Sciatic nerve (tissue), 2 donors: ENCODE results near the gene KCNN4. TPM values are rescaled to one million over a fixed set of nuclear protein-coding genes. Genes with fewer than 3 reads are reported as not detected.

ENCODE experiments used
- ATAC-seq: fragments of 200-7000 bp; cut with Tn5 transposase; one replicate; pipeline ENCODE4 v1.9.1; 2020; ENCODE audit warnings: mild to moderate bottlenecking, moderate library complexity
- DNase-seq: peaks from one replicate; pipeline ENCODE4 v3.0.0-alpha.2; 2020; ENCODE audit warnings: low spot score
- intact Hi-C: fragments of 100-400 bp; cut with DNase I; formaldehyde crosslinking; loops from one replicate; pipeline ENCODE4 v1.14.2; 2022
- total RNA-seq: library from RNA; stranded (reverse); fragmentation: NEBNext Ultra II Directional; extraction: Animal tissue kit (Norgen Biotek cat#: 25700); gene quantifications from one replicate; pipeline ENCODE4 v1.2.1, GENCODE V29; 2021
- donor health status: DM: no; HTN: no; CAD: no.
- donor health status: DM: no; HTN: no; CAD: no.

Gene KCNN4
- total RNA-seq, 1 donor from 2014 or later, result 3.0 TPM

DNA sequence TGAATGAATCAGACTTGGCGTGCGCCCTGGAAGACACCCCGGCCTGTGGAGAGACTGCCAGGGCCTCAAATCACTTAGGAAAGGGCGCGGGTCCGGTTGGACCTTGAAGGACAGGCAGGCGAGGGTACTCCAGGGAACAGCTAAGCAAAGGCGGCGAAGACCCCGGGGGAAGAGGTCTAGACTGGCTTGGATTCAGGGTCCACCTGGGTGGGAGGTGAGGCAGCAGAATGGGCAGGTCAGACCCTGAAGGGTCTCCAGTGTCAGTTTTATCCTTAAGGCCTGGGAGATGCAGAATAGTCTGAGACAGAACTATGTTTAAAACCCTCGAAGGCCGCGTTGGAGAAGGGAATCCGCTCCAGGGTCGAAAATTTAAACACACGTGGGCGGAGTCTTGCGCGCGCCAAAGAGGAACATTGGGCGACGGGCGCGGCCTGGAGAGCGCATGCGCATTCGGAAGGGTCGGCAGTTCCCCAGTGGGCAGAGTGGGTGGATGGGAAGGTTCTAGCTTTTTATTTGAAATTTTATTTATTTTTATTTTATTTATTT lies 25.4 kb downstream of the KCNN4 start:
- peak; percentile 90 for DNase-seq
- intact Hi-C loops, result no loop called here
- peak; percentile 84 for ATAC-seq

DNA sequence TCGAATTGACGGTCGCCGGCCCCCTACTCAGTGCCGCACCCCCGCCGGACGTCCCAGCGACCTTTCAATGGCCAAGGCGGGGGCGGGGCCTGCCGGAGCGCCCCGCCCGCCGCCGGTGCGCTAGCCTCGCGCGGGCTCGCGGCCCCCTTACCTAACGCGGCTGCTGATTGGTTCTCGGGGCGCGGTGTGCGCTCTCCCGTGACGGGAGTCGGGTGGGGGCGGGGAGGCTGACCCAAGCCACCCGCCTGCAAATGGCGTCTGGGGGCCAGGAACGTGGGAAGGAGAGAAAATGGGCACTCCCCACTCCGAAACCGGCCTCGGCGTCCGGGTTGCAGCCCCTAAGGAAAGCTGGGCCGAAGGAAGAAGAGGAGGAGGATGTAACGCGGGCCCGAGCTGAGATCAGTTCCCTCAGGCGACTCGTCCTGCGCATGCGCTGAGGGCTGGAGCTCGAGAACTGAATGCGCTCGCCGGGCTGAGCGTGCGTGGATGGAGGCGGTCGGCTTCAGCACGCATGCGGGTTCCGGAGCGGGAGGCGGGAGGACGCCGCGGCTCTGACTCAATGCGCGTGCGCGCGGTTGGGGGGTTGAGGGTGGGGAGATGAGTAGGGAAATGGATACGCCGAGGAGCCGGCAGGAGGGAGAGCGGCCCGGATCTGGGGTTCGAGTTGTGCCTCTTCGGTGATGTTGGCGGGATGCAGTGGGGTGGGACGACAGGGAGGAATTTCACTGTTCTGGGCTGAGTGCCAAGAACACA lies 26.1 kb downstream of the KCNN4 start, which contains the start of gene SMG9:
Gene SMG9 (minus strand): TSS at position 460 of the 753 bp plus-strand sequence. CDS start 4,221 bp downstream, outside the sequence.
- peak; percentile 99 for DNase-seq
- peak; percentile 99 for ATAC-seq
- intact Hi-C loops, result no loop called here

DNA sequence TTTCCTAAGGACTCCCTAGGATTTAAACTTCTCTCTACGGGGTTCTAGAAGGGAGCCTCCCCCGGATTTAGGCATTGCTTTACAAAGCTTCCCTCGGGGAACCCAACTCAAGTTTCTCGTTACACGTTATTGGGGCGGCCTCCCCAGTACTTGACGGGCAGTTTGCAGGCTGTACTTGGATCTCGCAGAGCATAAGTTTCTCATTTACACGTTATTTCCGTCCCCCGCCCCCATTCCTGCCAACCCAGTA lies 26.6 kb downstream of the KCNN4 start:
- ATAC-seq (no peak), DNase-seq (no peak)
- intact Hi-C loops, result no loop called here

DNA sequence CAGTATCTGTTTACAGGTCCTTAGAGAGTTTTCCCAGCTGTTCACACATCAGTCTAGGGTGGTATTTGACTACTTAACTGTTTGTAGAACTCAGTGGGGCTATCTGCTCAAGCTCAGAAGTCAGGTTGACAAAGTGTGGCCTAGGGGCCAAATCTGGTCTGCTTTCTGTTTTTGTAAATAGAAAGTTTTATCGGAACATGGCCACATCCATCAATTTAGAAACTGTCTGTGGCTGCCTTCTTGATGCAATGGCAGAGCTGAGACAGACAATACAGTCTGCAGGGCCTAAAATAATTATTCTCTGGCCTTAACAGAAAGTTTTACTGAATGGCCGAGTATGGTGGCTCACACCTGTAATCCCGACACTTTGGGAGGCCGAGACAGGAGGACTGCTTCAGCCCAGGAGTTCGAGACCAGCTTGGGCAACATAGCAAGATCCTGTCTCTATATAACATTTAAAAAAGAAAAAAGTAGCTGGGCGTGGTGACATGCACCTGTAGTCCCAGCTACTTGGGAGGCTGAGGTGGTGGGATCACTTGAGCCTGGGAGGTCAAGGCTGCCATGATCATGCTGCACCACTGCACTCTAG lies 28.4 kb downstream of the KCNN4 start:
- DNase-seq (no peak), ATAC-seq (no peak)
- intact Hi-C loops, result no loop called here

DNA sequence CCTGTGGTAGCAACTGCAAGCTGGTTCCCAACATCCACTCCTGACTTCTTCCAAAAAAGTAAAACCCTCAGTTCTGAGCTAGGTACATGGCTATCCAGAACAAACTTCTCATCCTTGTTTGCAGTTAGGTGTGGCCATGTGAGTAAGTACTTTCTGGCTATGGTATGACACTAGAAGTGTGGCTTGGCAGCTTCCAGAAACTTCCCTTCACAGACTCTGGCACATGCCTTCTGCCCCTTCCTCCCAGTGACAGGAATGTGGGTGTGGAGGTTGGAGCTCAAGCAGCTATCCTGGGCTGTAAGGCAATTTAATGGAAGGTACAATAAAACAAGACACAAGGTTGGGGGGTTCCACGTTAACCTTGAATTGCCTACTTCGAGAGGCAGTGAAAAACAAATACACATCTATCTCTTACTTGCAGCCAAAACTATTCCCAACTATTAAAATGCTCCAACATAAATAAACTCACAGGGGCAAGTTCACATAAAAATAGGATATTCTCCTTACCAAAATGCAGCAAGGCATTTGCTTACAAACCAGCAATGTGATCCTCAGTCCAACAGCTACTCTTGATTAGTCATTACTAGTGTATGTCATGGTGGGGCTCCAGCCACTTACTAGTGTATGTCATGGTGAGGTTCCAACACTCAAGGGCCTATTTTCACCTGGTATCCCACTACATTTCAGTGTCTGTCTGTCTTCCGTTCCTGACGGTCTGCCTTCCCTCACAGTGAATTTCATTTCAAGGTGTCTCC lies 29.1 kb downstream of the KCNN4 start:
- intact Hi-C loops, result no loop called here
- DNase-seq, result no peak

DNA sequence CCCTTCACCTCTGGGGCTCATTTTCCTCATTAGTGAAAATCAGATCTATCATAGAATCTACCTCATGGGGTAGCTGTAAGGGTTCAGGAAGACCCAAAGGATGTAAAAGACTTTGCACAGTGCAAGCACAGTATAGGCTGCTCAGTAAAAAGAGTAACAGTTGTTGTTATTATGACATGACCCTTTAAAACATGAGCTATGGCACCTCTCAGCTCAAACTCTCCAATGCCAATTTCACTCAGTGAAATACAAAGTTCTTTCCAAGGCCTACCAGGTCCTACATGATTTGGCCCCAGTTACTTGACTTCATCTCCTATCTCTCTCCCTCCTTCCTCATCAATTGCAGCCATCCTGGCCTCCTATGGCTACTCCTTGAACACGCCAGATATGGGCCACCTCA lies 30.9 kb downstream of the KCNN4 start:
- DNase-seq, result no peak
- intact Hi-C loops, result loop anchor here (5.0 kb wide), 1 partner anchor 37 kb away; no protein-coding TSS in a partner anchor
- no peak for ATAC-seq

More for the DNA sequence above, 29.1 kb downstream of the KCNN4 start:
- ATAC-seq, result no peak

DNA sequence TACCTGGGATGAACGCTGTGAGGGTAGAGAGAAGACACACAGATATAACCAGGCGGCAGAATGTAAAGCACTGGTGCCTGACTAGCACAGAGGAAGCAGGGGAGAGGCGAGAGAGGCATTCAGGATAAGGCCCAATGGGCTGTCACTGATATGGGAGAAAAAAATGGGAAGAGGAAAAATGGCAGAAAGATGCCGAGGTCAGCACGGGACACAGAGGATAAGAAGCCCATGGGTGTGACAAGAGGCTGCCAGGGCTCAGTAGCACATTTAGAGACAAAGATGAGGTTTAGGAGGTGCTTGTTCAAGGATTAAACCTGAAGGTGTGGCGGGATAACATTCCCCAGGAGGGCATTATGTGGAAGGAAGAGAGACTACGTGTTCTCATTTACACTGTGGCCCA lies 31.6 kb downstream of the KCNN4 start:
- intact Hi-C loops, result loop anchor here (5.0 kb wide), 1 partner anchor 38 kb away; no protein-coding TSS in a partner anchor
- DNase-seq (no peak), ATAC-seq (no peak)

DNA sequence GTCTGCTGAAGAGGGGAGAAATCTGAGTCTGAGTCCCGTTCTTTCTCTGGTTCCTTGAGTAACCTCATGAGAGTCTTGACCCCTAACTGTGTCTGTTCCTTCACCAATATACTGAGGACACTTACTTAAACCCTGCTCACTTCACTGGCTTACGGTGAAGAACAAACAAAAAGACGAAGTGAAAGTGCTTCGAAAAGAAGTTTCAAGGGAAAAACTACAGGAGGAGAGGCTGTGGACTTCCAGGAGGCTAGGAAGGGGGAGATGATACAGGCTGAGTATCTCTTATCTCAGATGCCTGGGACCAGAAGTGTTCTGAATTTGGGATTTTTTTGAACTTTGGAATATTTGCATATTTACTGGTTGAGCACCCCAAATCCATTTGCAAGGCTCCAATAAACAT lies 32.1 kb downstream of the KCNN4 start:
- ATAC-seq (no peak), DNase-seq (no peak)
- intact Hi-C loops, result loop anchor here (5.0 kb wide), 1 partner anchor 39 kb away; no protein-coding TSS in a partner anchor

DNA sequence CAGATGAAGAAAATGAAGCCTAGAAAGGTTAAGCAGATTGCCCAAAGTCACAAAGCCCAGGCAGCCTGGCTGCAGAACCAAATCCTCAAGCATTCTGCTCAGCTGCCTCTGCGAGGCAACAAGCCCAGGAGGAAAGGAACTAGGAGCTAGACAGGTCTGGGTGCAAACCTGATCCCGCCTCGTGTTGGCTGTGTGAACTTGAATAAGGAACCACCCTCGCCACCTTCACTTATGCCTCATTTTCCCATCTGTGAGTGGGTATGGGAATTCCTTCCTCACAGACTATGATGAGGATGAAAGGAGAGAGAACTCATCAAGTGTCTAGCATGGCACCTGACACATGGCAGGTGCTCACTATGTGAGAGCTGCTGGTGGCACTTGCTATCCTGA lies 32.6 kb downstream of the KCNN4 start:
- no peak for DNase-seq
- intact Hi-C loops, result loop anchor here (5.0 kb wide), 1 partner anchor 39 kb away; no protein-coding TSS in a partner anchor
- ATAC-seq, result no peak

DNA sequence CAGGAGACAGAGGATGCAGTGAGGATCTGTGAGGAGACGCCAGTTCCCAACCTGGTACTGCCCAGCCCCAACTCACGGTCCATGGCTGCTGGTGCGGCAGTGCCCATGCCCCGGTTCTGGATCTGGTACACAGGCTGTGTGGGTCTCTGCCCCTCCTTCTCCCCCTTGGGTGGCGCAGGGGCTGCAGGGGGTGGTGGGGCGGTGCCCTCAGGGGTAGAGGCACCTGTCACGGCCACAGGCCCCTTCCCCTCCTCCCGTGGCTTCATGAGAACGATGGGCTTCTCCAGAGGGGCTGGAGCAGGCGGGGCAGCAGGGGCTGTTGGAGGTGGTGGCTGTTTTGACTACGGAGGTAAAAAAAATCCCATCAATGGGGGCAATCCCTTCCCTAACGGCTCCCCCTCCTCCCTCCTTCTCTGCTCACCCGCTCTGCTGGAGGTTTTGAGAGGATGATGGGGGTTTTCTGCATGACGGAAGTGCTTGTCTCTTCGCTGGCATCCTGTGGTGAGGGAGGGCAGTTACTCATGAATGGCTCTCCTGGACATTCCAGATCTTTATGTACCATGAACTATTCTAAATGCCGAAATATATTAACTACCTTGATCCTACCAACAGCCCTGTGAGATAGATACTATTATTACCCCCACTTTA lies 33.1 kb downstream of the KCNN4 start:
- no peak for DNase-seq
- no peak for ATAC-seq
- intact Hi-C loops, result loop anchor here (5.0 kb wide), 1 partner anchor 40 kb away; no protein-coding TSS in a partner anchor

DNA sequence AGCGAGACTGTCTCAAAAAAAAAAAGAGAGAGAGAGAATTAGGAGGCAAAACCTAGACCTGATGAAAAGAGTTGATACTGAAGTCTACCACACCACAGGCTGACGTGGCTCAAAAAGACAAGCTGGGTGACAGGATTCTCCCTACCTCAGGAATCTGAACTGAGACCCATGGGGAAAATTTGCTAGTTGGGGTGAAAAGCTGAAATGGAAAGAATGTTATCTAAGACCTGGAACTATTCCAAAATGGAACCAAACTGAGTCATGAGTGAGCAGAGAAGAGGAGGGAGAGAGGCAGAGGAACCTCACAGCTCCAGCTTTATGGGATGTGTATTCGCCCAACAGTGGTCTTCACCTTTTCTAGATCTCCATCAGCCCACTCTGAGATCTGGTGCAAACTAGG lies 37.7 kb downstream of the KCNN4 start:
- ATAC-seq (no peak), DNase-seq (no peak)
- intact Hi-C loops, result no loop called here

DNA sequence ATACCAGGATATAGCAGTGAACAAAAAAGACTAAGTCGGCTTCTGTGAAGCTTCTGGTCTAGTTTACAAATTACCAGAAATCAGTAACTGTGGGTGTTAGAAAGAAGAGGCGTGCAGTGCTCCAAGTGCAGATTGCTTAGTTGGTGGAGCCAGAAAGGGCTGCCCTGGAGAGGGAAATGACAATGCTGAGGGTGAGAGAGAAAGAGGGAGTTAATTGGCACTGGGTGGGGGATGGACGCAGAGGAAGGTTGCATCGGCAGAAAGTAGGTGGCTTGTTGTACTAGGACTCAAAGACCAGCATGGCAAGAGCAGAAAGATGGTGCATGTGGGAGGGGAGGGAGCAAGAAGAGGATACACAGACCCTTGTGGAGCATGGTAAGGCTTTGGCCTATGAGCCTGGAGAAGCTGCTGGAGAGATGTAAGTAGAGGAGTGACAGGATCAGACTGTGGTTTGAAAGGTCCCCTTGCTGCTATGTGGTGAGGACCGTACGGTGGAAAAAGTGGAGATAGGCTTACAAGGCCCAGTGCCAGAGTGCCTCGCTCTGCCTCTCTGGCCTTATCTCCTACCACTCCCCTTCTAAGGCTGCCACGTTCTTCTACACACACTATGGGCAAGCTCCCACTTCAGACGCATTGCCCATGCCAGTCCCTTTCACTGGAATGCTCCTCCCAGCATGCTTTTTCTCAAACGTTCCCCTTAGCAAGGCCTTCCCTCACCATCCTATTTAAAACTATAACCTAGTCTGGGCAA lies 39.5 kb downstream of the KCNN4 start:
- intact Hi-C loops, result no loop called here
- DNase-seq, result no peak
- no peak for ATAC-seq

DNA sequence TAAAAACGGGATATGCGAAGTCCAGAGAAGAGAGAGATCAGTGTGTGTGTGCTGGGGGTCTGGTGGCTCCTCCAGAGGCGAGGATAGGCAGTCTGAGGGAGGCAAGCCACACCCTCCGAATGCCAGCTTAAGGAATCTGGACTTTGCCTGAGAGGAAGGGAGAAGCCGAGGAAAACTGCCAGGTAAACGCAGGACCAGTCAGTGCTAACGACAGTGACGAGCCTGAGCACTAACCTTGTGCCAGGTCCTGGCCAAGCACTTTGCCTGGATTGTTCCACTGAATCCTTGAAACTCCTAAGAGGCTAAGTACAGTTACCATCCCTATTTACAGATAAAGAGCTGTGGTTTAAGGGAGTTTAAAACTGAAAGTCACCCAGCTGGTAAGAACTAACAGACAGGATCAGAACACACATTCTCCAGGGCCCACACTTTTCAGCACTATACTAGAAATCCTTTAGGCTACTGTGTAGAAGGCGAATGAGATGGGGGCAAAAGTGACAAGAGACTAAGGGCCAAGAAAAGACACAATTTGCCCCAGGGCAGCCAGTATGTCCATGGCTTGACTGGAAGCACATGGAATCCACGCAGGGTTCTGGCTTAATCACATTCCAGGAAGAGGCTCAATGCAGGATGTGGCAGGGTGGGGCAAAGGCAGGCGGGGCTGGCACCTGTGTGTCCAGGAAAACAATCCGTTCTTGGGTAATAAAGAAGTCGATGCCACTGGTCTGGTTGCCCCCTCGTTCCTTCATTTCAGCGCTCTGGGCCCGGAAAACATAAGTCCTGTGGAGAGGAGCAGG lies 41.1 kb downstream of the KCNN4 start:
- ATAC-seq, result no peak
- intact Hi-C loops, result no loop called here
- DNase-seq, result no peak

DNA sequence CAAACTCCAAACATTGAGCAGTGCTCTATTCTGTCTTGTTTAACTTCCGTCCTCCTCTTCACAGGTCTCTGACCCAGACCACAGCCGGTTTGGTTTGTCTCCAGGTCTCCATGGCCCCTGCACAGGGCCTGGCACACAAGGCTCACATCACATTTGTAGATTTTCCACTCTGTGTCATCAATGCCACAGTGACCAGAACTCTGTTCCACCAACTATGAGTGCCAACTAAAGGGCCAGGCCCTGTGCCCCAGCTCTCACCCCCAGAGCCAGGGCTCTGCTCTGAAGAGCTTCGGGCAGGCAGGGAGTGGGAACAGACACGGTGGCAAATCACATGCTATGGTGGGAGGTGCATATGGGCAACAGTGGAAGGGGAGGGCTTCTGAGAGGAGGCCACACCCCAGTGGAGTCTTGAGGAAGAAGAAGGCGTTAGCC lies 42.0 kb downstream of the KCNN4 start:
- DNase-seq (no peak), ATAC-seq (peak; percentile 84)
- intact Hi-C loops, result no loop called here

DNA sequence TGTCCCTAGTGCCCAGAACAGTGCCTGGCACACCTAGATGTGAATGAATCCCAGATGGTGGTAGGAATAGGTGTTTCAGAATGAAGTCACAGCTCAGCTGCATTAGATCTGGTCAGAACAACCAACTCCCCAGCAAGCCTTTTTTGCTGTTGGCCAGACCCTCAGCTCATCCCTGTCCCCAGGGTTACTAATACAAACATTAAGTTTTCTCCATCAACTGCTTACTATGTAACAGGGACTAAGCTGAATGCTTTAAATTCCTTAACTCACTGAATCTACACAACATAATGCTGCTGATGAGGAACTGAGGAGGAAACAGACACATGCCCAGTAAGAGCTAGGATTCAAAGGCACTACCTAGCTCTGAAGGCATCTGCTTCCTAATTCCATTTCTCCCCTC lies 44.8 kb downstream of the KCNN4 start:
- ATAC-seq, result no peak
- intact Hi-C loops, result no loop called here
- no peak for DNase-seq

DNA sequence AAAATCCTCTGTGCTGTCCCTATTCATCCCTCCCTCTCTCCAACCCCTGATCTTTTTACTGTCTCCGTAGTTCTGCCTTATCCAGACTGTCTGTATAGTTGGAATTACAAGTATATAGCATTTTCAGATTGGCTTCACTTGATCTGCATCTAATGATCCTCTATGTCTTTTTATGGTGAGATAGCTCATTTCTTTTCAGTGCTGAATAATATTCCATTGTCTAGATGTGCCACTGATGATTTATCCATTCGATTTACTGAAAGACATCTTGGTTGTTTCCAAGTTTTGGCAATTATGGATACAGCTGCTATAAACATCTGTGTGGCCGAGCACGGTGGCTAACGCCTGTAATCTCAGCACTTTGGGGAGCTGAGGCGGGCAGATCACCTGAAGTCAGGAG lies 45.8 kb downstream of the KCNN4 start:
- DNase-seq (no peak), ATAC-seq (no peak)
- intact Hi-C loops, result no loop called here

DNA sequence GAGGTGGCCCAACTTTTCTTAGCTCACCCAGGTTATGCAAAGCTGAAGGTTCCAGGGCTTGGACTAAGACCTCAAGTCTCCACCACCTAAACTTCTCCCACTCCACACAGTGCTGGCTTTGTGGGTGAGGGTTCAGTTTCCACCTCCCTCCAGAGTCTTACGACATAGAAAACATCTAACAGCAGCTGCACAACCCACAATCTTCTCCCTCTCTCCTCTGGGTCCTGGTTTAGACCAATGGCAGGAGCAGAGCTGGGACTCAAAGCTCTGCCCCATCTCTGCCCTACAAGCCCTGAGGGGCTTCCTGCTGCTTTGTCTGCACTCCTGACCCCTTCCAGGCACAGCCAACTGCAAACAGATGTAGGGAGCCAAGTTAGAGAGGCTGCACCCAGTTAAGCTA lies 48.9 kb downstream of the KCNN4 start:
- ATAC-seq (peak; percentile 79), DNase-seq (no peak)
- intact Hi-C loops, result no loop called here

DNA sequence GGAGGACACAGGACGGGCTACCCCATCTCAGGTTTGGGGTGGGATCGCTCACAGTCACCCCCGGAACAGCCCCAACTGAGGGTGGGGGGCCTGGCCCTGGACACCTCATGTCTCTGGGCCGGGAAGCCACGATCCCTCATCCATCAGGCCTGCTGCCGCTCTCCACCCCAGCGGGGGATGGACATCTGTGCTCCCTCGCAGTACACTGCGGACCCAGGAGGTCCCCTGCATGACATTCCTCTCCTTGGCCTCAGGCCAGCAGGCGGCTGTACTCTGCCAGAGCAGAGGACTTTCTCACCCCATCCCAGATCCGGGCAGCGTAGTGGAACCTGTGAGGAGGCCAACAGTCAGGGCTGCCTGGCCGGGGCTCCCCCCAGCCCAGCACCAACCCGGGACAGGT lies 49.4 kb downstream of the KCNN4 start:
- intact Hi-C loops, result no loop called here
- DNase-seq (peak; percentile 66), ATAC-seq (peak; percentile 33)
